Activated CD8-positive, alpha-beta T cell treated with anti-CD3 and anti-CD28 coated beads, Interleukin-2, amount 10 ng/mL, durations not matched to agents 7 days and 5 days (primary cell): Measurements from ENCODE around the gene GSTM3. TPM values are rescaled to one million over a fixed set of nuclear protein-coding genes. Genes with fewer than 3 reads are reported as not detected.
"Not testable (repeated sequence)": the region's sequence is repeated elsewhere in the genome, so short reads cannot be mapped to it uniquely, and the experiment has no call there.

Experiments used
- ATAC-seq: fragments of 150-1000 bp; cut with Tn5 transposase; one replicate; pipeline ENCODE4 v1.10.0; 2021; ENCODE audit warnings: moderate library complexity
- CTCF ChIA-PET: fragments of 350-600 bp; sonication (Branson Sonifier 250); formaldehyde crosslinking; loops from one replicate; lab custom pipeline; 2021; ENCODE audit warnings: antibody characterized with exemption; lab: Charles Lee
- POLR2A ChIA-PET: fragments of 350-600 bp; sonication (Branson Sonifier 250); formaldehyde crosslinking; loops from one replicate; lab custom pipeline; 2021; ENCODE audit warnings: antibody characterized with exemption; lab: Charles Lee
- DNase-seq: peaks from one replicate; pipeline ENCODE4 v3.0.0-alpha.2; 2020
- H3K27ac Mint-ChIP-seq: one replicate; pipeline ENCODE4 v1.8.0; 2021; ENCODE audit warnings: mild to moderate bottlenecking, mixed read lengths
- H3K27me3 Mint-ChIP-seq: one replicate; pipeline ENCODE4 v1.8.0; 2021; ENCODE audit warnings: low read depth, mixed read lengths
- H3K36me3 Mint-ChIP-seq: one replicate; pipeline ENCODE4 v1.8.0; 2021; ENCODE audit warnings: low read depth, mixed read lengths
- H3K4me1 Mint-ChIP-seq: one replicate; pipeline ENCODE4 v1.8.0; 2021; ENCODE audit warnings: low read depth, mixed read lengths
- H3K4me3 Mint-ChIP-seq: one replicate; pipeline ENCODE4 v1.8.0; 2021; ENCODE audit warnings: mild to moderate bottlenecking, mixed read lengths
- H3K9me3 Mint-ChIP-seq: one replicate; pipeline ENCODE4 v1.8.0; 2022; ENCODE audit warnings: mixed read lengths; ENCODE audit not compliant: insufficient read depth
- total RNA-seq, 2 experiments: library from RNA; stranded (reverse); gene quantifications; one replicate each; pipeline ENCODE4 v1.2.3, GENCODE V29; 2021

GSTM3 gene
- total RNA-seq, 2 experiments from 2014 or later, result 5.8 to 7.6 TPM

DNA sequence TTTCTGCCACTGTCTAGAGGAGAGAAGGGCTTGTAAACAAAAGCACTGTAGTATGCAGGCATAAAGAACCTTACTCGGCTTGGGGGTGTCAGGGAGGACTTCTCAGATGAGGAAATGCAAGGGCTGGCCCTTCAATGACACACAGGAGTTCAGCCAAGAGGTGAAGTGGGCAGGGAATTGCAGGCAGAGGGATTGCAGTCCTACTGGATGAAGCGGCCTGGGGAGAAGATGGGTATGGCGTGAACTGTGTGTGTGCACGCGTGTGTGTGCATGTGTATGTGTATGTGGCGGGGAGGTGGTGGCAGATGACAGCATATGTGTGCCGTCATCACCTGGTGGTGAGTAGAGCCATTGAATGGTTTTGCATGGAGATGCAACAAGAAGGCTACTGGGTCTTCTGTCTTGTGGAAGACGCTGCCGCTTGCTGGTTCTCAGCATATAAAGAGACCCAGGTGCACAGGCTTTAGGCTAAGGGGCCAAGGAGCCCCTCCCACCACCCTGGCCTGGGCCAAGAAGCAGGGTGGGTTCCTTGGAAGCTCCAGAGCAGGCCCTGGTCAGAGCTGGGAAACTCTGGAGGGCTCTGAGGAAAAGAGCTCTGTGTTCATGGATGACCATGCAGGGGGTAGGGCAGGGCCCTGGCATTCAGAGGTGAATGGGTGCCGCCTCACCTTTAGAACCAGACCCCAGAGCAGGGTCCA lies 26.9 kb upstream of the GSTM3 start:
- CTCF ChIA-PET, result interaction anchor here (1.0 kb wide), 1 partner anchor 128 kb away, joined by 4 read pairs; no protein-coding TSS in a partner anchor
- Mint-ChIP-seq H3K27ac (no peak overlapping the region), H3K9me3 (no peaks in the 10 kb centered on the region), H3K4me1 (peaks cover 6% of the 10 kb centered on the region), H3K27me3 (no peaks in the 10 kb centered on the region), H3K36me3 (no peaks in the 10 kb centered on the region), H3K4me3 (no peak overlapping the region)
- POLR2A ChIA-PET, result no interaction called here
- DNase-seq (no peak), ATAC-seq (no peak)

DNA sequence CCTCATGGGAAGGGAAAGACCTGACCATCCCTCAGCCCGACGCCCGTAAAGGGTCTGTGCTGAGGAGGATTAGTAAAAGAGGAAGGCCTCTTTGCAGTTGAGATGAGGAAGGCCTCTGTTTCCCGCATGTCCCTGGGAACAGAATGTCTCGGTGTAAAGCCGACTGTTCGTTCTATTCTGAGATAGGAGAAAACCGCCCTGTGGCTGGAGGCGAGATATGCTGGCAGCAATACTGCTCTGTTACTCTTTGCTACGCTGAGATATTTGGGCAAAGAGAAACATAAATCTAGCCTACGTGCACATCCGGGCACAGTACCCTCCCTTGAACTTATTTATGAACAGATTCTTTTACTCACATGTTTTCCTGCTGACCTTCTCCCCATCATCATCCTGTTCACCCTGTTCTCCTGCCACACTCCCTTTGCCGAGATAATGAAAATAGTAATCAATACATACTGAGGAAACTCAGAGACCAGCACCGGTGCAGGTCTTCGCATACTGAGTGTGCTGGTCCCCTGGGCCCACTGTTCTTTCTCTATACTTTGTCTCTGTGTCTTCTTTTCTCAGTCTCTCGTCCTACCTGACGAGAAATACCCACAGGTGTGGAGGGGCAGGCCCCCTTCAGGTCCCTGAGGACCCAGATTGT lies 26.3 kb upstream of the GSTM3 start:
- H3K4me3 Mint-ChIP-seq, POLR2A ChIA-PET, ATAC-seq, CTCF ChIA-PET, H3K9me3 Mint-ChIP-seq, H3K27ac Mint-ChIP-seq, DNase-seq, H3K36me3 Mint-ChIP-seq, H3K4me1 Mint-ChIP-seq, H3K27me3 Mint-ChIP-seq: not testable (repeated sequence)

DNA sequence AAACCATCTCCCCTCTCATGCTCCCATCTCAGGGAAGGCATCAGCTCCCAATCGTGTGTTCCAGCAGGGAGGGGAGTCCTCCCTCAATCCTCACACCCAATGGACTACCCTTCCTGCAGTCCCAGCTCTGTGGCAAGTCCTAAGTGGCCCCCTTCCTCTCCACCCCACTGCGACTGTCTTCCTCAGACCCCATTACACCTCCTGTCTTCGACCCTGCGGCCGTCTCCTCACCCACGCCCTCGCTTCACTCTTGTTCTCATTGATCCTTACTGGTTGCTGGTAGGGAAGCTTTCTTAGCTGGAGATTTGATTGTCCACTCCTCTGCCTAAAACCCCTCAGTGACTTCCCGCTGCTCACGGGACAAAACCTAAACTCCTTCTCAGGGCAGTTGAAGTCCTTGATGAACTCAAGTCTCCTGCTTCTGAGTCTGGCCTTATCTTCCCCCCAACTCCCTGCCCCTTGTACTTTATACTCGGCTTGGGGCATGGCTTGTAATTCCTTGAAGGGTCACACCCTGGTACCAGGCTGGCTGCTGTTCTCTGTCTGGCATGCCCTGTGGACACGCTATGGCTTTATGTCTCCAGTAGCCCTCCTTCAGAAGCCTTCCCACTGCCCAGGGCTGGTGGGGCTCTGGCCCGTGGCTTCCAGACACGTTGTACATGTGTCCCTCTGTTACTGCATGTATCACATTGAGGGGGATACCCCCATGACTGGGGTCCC lies 25.2 kb upstream of the GSTM3 start:
- Mint-ChIP-seq H3K36me3 (no peaks in the 10 kb centered on the region), H3K27ac (no peak overlapping the region), H3K9me3 (no peaks in the 10 kb centered on the region), H3K4me1 (peaks cover 2% of the 10 kb centered on the region), H3K4me3 (no peak overlapping the region), H3K27me3 (no peaks in the 10 kb centered on the region)
- CTCF ChIA-PET, result interaction anchor here (0.7 to 1.8 kb wide), 4 partner anchors 11 to 245 kb away, joined by 3 to 11 read pairs (median 6); no protein-coding TSS in a partner anchor
- DNase-seq (no peak), ATAC-seq (no peak)
- POLR2A ChIA-PET, result no interaction called here

DNA sequence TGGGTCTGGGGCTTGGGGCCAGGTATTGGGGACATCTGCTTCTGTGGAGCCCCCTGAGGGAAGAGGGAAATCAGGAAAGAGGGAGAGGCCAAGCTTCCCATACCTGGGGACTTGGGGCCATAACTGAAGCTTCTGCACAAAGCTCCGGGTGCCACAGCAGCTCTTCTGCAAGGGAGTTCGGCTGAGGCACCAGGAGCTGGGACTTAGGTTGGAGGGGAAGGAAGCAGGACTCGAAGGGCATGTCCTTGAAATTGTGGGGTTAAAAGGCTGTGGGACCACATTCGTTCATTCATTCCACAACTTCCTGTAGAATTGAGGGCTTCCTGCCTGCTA lies 24.6 kb upstream of the GSTM3 start:
- ChIA-PET POLR2A (no interaction called here), CTCF (interaction anchor here (0.7 to 1.8 kb wide), 6 partner anchors 9 to 246 kb away, joined by 3 to 11 read pairs (median 4); partner anchors contain the start of gene AHCYL1)
- Mint-ChIP-seq H3K4me1 (peaks cover 2% of the 10 kb centered on the region), H3K9me3 (no peaks in the 10 kb centered on the region), H3K36me3 (no peaks in the 10 kb centered on the region), H3K27me3 (no peaks in the 10 kb centered on the region), H3K27ac (no peak overlapping the region), H3K4me3 (no peak overlapping the region)
- no peak for ATAC-seq
- DNase-seq, result no peak

DNA sequence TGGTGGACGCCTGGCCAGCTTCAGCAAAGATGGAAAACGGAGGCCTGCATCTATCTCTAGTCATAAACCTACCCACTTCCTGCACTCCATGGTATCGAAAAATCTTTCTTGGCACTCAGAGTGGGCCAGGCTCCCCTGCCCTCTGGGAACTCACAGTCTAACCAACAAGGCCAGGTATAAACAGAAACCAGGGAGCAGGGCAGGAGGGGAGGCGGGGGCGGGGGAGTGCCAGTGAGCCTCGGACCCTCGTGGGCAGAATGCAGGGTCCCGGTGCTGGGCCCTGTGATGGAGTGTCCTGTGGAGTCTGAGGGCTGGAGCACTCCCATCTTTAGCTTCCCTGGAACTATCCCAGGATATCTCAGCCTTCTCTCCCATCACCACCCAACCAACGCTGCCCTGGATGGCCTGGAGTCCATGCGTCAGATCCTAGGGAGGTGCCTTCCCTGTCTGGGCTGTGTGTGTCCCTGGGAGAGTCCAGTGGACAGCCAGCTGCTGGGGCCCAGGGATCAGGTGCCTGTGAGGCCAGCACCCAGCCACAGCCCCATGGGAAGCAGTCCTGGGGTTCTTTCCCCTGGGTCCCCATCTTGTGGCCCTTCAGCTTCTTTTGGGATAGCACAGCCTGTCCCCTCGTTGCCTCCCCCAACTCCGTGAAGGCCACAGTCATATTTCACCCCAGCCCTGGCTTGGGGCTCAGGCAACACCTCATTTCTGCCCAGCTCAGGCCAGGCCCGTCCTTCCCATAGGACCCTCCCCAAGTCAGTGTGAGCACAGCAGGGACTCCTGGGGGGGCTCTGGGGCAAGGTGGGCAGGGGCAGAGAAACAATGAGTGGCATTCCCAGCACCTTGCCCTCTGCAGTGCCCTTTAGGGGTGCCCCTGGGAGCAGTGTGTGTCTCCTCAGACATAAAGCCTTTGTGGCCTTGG lies 24.0 kb upstream of the GSTM3 start:
- Mint-ChIP-seq H3K27me3 (no peaks in the 10 kb centered on the region), H3K4me1 (peaks cover 2% of the 10 kb centered on the region), H3K4me3 (no peak overlapping the region), H3K9me3 (no peaks in the 10 kb centered on the region), H3K27ac (no peak overlapping the region), H3K36me3 (no peaks in the 10 kb centered on the region)
- ChIA-PET CTCF (interaction anchor here (0.7 to 3.0 kb wide), 7 partner anchors 9 to 246 kb away, joined by 3 to 11 read pairs (median 4); partner anchors contain the start of gene AHCYL1), POLR2A (no interaction called here)
- ATAC-seq, result no peak
- no peak for DNase-seq

DNA sequence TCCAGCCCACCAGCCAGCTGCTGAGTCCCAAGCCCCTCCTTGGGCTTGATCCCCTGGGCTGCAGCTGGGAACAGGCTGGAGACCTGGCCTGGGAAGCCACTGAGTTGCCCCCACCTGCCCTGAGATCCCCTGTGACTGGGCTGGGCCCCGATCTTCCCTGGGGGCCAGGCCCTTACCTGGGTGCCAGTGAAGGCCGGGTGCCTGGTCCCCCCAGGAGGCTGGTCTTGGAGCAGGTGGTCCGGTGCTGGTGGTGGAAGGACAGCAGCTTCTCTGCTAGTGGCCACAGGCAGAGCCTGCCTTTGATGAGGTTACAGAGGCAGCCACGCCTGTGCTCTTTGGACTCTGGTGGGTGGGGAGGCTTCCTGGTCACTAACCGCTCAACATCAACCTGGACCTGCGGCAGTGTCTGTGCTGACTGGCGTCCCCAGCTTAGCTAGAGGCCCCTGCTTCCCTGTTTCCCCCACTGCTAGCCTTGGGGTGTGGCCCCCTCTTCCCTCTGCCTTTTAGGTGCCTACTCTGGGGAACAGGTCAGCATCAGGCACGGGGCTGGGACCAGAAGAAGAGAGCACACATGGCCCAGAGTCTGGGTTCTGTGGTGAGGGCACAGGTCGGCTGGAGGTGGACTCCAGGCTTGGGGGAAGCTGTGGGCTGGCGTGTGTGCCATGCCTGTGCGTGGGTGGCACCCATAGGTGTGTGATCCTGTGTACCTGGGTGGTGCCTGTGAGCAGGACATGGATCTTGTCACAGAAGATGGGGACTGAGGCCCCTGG lies 23.0 kb upstream of the GSTM3 start, which contains the start of gene EPS8L3:
Gene EPS8L3, minus strand, starts transcription at position 278 of the 770 bp plus-strand sequence. CDS start 2,174 bp downstream, outside the sequence.
- DNase-seq, result no peak
- Mint-ChIP-seq H3K9me3 (no peaks in the 10 kb centered on the region), H3K27me3 (no peaks in the 10 kb centered on the region), H3K4me1 (peaks cover 2% of the 10 kb centered on the region), H3K27ac (no peak within 1 kb of the TSS), H3K36me3 (no peaks in the 10 kb centered on the region), H3K4me3 (no peak within 1 kb of the TSS)
- ChIA-PET CTCF (interaction anchor here (0.8 to 3.0 kb wide), 3 partner anchors 124 to 221 kb away, joined by 3 to 11 read pairs (median 3); partner anchors contain the start of gene AHCYL1), POLR2A (no interaction called here)
- ATAC-seq, result no peak

DNA sequence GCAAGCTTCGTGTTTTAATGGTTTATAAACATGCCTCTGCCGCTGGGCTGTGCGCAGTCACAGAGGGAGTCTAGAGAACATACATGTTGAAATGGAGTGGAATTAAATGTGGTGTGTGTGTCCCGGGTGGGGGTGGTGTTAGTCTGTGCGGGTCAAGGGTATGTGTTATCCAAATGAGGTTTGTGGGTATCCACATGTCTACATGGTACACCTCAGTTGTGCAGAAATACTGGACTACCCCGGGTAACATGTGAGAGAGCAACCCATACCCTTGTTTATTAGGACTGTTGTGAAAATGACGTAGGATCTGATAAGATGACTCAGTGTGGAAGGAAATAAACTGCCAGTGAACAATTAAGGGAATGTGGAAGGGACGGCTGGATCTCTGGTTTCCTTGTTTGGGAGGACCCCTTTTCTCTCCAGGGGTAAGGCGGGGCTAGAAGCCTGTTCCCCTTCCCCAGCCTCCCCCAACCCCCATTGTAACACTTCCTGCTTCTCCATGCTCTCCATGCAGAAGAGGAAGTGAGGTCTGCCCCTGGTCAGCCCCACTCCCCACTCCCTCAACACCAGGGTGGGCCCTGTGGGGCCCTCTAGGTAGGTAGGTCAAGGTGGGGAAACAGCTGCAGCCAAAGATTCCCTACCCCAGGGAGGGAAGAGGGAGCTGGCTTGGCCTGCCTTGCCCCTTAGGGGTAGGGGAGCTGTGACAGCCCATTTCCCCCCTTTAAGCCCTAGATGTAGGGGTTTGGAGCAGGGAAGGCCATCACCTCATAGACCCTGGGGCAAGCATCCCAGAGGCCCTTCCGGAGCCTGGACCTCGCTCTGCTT lies 22.2 kb upstream of the GSTM3 start:
- H3K27me3 Mint-ChIP-seq, result no peaks in the 10 kb centered on the region
- H3K27ac Mint-ChIP-seq, result no peak overlapping the region
- DNase-seq (no peak), ATAC-seq (no peak)
- CTCF ChIA-PET, result interaction anchor here (0.8 to 3.0 kb wide), 3 partner anchors 123 to 221 kb away, joined by 3 to 11 read pairs (median 3); partner anchors contain the start of gene AHCYL1
- no peaks in the 10 kb centered on the region for H3K9me3 Mint-ChIP-seq
- peaks cover 2% of the 10 kb centered on the region for H3K4me1 Mint-ChIP-seq
- H3K4me3 Mint-ChIP-seq, result no peak overlapping the region
- POLR2A ChIA-PET, result no interaction called here
- no peaks in the 10 kb centered on the region for H3K36me3 Mint-ChIP-seq

DNA sequence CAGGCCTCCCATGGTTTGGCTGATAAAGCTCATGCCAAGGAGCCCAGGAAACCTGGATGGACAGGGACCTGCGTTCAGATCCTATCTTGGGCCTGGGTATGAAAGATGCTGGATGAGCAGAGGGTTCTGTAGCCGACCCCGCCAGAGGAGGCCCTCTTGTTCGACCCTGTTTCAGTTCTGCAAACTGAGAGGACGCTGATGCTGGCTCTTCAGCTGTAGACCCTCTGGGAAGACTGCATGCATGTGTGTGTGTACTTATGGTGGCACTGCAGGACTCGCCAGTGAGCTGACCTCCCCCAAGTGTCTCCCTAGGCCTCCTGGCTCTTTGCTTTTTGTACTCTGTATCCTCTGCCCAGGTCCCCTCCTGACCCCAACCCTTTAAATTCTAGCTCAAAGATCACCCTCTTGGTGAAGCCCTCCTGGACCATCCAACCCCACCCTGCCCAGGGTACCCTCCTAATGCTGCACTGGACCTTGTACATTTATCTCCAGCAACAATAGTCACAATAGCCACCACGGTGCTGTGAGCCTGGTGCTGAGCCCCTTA lies 21.3 kb upstream of the GSTM3 start:
- ChIA-PET POLR2A (no interaction called here), CTCF (interaction anchor here (1.1 to 3.0 kb wide), 2 partner anchors 122 to 222 kb away, joined by 3 to 11 read pairs; partner anchors contain the start of gene AHCYL1)
- DNase-seq (no peak), ATAC-seq (no peak)
- no peak overlapping the region for H3K27ac Mint-ChIP-seq
- H3K9me3 Mint-ChIP-seq, result no peaks in the 10 kb centered on the region
- no peaks in the 10 kb centered on the region for H3K27me3 Mint-ChIP-seq
- no peak overlapping the region for H3K4me3 Mint-ChIP-seq
- H3K4me1 Mint-ChIP-seq, result peaks cover 2% of the 10 kb centered on the region
- H3K36me3 Mint-ChIP-seq, result no peaks in the 10 kb centered on the region

DNA sequence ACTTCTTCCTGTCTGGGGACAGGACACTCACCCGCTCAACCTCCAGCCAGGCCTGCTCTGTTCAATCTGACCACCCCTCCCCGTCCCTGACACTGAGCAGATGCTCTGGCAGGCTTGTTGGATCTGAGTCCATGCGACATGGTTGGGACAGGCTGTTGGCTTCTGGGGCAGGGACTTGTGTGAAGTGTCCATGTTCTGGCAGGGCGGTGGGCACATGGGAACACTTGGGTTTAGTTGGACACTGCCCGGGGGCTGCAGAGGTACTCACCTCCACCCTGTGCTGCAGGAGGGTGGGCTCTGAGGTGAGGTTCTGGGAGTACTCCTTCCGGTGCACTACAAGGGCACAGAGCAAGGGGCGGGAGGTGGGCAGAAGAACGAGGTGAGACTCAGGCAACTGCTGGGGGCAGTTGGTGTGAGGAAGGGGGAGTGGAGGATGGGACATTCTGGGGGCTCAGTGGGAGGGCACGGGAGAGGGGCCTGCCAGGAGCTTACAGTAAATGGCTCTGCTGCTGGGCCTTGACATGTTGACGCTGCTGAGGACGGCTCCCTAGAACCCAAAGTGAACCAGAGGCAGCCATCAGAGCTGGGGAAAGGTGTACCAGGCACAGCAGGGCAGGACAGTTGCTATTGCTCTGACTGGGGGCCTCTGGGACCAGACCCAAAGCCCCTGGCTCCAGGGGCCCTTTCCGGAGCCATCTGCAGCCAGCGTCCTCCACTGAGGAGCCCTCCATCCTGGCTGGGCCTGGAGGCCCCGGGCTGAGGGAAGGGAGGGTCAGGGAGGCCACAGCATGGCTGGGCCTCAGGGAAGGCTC lies 20.6 kb upstream of the GSTM3 start:
- POLR2A ChIA-PET, result no interaction called here
- no peaks in the 10 kb centered on the region for H3K27me3 Mint-ChIP-seq
- ATAC-seq (no peak), DNase-seq (no peak)
- no peak overlapping the region for H3K27ac Mint-ChIP-seq
- H3K9me3 Mint-ChIP-seq, result no peaks in the 10 kb centered on the region
- CTCF ChIA-PET, result interaction anchor here (1.1 to 3.0 kb wide), 2 partner anchors 121 to 223 kb away, joined by 3 to 11 read pairs; partner anchors contain the start of gene AHCYL1
- H3K36me3 Mint-ChIP-seq, result no peaks in the 10 kb centered on the region
- no peak overlapping the region for H3K4me3 Mint-ChIP-seq
- peaks cover 2% of the 10 kb centered on the region for H3K4me1 Mint-ChIP-seq
